Subcutaneous abdominal adipose tissue (tissue), 5 donors: ENCODE data around the gene SLC25A21.

Experiments used
- H3K27ac ChIP-seq: one replicate; pipeline ENCODE4 v1.7.0; 2013; ENCODE audit warnings: low read depth, mild to moderate bottlenecking, inconsistent platforms, low read length, moderate library complexity
- H3K27me3 ChIP-seq, 5 donors: one replicate each; pipeline ENCODE4 v1.7.0; 2013; ENCODE audit warnings: low read length in 5 of 5, inconsistent platforms in 1 of 5; ENCODE audit not compliant: control insufficient read depth in 5 of 5, insufficient read depth in 4 of 5
- H3K36me3 ChIP-seq, 5 donors: one replicate each; pipeline ENCODE4 v1.7.0; 2013; ENCODE audit warnings: low read length in 5 of 5; ENCODE audit not compliant: control insufficient read depth in 5 of 5, insufficient read depth in 5 of 5
- H3K4me1 ChIP-seq, 5 donors: one replicate each; pipeline ENCODE4 v1.7.0; 2013; ENCODE audit warnings: low read length in 5 of 5, mild to moderate bottlenecking in 3 of 5, moderate library complexity in 1 of 5; ENCODE audit not compliant: control insufficient read depth in 5 of 5, insufficient read depth in 5 of 5
- H3K4me3 ChIP-seq, 5 donors: one replicate each; pipeline ENCODE4 v1.7.0; 2013; ENCODE audit warnings: low read length in 5 of 5, low read depth in 1 of 5
- H3K9ac ChIP-seq, 5 donors: one replicate each; pipeline ENCODE4 v1.7.0; 2013; ENCODE audit warnings: low read length in 5 of 5, mild to moderate bottlenecking in 4 of 5, moderate library complexity in 3 of 5
- H3K9me3 ChIP-seq, 5 donors: one replicate each; pipeline ENCODE4 v1.7.0; 2013; ENCODE audit warnings: low read length in 5 of 5; ENCODE audit not compliant: control insufficient read depth in 5 of 5
- donor health status: healthy.
- donor health status: healthy.
- donor health status: healthy.
- donor health status: healthy.
- donor health status: healthy.

The SLC25A21 gene

GRCh38 chr14:36720657-36721056 is 451.7 kb downstream of the SLC25A21 start:
- no peak overlapping the region for H3K4me3 ChIP-seq
- H3K4me1 ChIP-seq, result no peaks in the 10 kb centered on the region
- H3K9ac ChIP-seq, result no peak overlapping the region
- peaks cover 0 to 2% (median 0%) of the 10 kb centered on the region in 5 donors for H3K27me3 ChIP-seq
- H3K9me3 ChIP-seq, result no peaks in the 10 kb centered on the region
- no peak overlapping the region for H3K27ac ChIP-seq
- no peaks in the 10 kb centered on the region for H3K36me3 ChIP-seq

DNA sequence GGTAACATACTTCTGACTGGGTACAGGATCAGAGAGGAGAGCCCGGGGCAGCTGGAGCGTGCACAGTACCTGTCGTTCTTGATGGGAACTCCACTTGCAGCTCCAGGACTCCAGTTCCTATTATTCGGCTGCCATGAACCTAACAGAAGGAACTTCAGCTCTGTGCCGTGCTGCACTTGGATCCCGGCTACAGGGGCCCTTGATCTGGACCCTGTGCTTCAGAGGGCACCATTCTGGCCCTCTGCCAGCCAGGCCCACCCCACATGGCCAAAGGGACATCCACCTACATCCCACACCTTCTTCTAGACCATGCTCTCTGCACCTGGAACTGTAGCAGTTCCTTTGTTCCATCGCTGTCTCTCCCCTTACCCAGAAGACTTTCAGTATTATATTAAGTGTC is 452.6 kb downstream of the SLC25A21 start:
- no peaks in the 10 kb centered on the region for H3K4me1 ChIP-seq
- no peaks in the 10 kb centered on the region for H3K36me3 ChIP-seq
- no peaks in the 10 kb centered on the region for H3K9me3 ChIP-seq
- no peak overlapping the region for H3K27ac ChIP-seq
- no peak overlapping the region for H3K9ac ChIP-seq
- peaks cover 0 to 2% (median 0%) of the 10 kb centered on the region in 5 donors for H3K27me3 ChIP-seq
- no peak overlapping the region for H3K4me3 ChIP-seq

GRCh38 chr14:36718216-36718615 is 454.2 kb downstream of the SLC25A21 start:
- Histone ChIP-seq H3K4me3 (no peak overlapping the region), H3K36me3 (no peaks in the 10 kb centered on the region), H3K27ac (no peak overlapping the region), H3K4me1 (no peaks in the 10 kb centered on the region), H3K27me3 (peaks cover 0 to 2% (median 0%) of the 10 kb centered on the region in 5 donors), H3K9ac (no peak overlapping the region), H3K9me3 (no peaks in the 10 kb centered on the region)

GRCh38 chr14:36717363-36717762 is 455.0 kb downstream of the SLC25A21 start:
- peaks cover 0 to 2% (median 0%) of the 10 kb centered on the region in 5 donors for H3K27me3 ChIP-seq
- no peak overlapping the region for H3K27ac ChIP-seq
- H3K9ac ChIP-seq, result no peak overlapping the region
- H3K4me3 ChIP-seq, result no peak overlapping the region
- no peaks in the 10 kb centered on the region for H3K36me3 ChIP-seq
- H3K9me3 ChIP-seq, result no peaks in the 10 kb centered on the region
- H3K4me1 ChIP-seq, result no peaks in the 10 kb centered on the region

DNA sequence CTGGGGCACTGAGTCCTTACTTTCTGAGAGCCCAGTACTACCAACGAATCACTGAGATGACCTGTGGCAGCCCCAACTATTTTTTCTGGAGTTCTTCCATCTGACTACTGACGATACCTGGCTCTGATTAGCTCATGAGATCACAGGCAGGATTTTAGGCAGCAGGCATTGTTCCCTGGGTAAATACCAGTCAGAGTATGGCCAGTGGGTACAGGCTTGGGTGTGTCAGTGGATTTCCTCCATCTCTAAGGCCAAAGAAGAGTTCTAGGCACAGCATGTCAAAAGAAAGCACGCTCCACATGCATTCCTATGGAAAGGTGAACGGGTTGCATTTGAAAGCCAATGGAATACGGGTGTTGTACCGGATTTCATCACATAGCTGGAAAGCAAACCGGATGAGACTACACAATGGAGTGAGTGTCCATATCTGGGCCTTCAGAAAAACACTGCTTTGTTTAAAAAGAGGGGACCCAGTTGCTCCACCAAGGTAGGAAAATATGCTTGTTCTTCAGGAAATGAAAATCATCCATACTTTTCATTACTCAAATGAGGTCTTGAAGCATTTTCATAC is 455.7 kb downstream of the SLC25A21 start:
- Histone ChIP-seq H3K9me3 (no peaks in the 10 kb centered on the region), H3K27me3 (peaks cover 0 to 2% (median 0%) of the 10 kb centered on the region in 5 donors), H3K36me3 (no peaks in the 10 kb centered on the region), H3K4me1 (no peaks in the 10 kb centered on the region), H3K4me3 (no peak overlapping the region), H3K27ac (no peak overlapping the region), H3K9ac (no peak overlapping the region)

DNA sequence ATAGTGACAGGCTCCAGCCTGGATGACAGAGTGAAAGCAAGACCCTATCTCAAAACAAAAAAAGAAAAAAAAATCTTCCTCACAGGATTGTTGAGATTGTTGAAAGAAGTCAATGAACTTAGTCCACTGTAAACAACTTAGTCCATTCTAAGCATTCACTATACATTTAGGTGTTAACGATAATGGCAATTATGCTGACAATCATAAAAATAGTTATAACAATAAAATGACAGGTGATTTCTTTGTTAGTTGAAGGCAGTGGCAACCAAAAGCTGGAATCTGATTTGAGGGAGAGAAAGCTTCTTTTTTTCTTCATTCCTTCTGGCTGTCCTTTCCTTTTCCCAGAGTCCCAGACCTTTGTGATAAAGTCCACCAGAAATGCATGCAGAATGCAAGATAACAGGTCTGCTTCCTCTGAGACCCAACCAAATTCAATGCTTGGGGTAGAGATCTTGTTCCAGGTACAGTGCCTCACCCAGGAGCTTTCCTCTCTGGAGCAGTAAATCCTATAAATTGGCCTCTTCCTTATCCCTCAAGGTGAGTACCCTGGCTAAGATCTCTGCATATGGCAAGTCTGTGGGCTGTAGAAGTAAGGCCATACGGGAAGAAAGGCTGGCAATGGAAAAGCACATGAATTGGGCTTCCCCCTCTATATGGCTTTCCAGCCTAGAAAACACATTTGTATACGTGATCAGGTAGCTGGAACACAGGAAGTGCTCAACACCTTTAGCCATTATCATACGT is 458.3 kb downstream of the SLC25A21 start:
- Histone ChIP-seq H3K9me3 (no peaks in the 10 kb centered on the region), H3K36me3 (no peaks in the 10 kb centered on the region), H3K9ac (no peak overlapping the region), H3K27ac (no peak overlapping the region), H3K4me1 (no peaks in the 10 kb centered on the region), H3K27me3 (no peaks in the 10 kb centered on the region), H3K4me3 (no peak overlapping the region)

DNA sequence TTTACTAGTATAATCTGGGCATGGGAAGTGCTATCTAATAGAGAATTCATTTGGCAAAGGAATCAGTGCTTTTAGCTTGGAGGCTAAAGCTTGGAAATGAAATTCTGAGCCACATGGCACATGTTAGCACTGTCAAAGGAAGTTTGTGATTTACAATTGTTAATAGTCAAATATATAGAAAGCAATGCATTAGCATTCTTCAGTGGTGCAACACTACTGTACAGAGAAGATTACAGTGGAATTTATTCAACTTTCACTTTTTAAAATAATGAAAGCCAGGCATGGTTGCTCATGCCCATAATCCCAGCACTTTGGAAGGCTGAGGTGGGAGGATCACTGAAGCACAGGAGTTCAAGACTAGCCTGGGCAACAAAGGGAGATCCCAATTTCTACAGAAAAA is 464.8 kb downstream of the SLC25A21 start:
- Histone ChIP-seq H3K9ac (no peak overlapping the region), H3K9me3 (no peaks in the 10 kb centered on the region), H3K27me3 (no peaks in the 10 kb centered on the region), H3K27ac (no peak overlapping the region), H3K36me3 (no peaks in the 10 kb centered on the region), H3K4me3 (no peak overlapping the region), H3K4me1 (no peaks in the 10 kb centered on the region)

DNA sequence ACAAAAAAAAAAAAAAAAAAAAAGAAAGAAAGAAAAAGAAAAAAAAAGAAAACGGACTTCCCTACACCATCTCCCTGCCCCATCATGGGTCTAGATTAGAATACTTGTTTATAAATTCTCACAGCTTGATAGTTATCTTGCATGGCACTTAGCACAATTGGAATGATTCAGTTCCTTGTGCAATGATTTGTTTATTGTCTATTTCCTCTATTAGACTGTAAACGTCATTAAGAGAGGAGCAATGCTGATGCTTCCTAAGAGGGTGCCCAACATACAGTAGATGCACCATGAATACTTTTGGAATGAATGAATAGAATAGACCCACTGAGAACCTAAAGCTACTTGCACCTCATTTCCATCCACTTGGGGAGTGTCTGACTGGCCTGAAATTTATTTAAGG is 469.9 kb downstream of the SLC25A21 start:
- Histone ChIP-seq H3K27ac (no peak overlapping the region), H3K4me1 (no peaks in the 10 kb centered on the region), H3K9me3 (no peaks in the 10 kb centered on the region), H3K27me3 (no peaks in the 10 kb centered on the region), H3K36me3 (no peaks in the 10 kb centered on the region), H3K4me3 (no peak overlapping the region), H3K9ac (no peak overlapping the region)

DNA sequence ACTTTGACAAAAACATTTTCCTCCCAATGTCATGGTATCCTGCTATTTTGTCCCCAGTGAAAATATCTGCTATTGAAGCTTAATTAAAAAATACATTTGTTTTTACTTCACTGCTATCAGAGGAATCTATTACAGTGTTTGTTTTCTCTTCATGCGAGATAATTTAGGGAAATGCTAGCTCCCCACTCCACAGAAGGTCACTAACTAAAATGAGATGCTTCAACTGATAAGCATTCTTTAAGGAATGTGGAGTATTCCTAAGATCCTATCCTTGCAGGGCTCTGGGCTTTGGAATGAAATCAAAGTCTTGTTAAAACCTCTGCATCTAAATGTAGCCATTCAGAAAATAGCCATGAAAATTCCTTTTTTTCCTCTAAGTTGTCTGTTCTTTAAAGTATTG is 471.3 kb downstream of the SLC25A21 start:
- Histone ChIP-seq H3K4me3 (no peak overlapping the region), H3K27ac (no peak overlapping the region), H3K9me3 (no peaks in the 10 kb centered on the region), H3K36me3 (no peaks in the 10 kb centered on the region), H3K4me1 (no peaks in the 10 kb centered on the region), H3K27me3 (no peaks in the 10 kb centered on the region), H3K9ac (no peak overlapping the region)

DNA sequence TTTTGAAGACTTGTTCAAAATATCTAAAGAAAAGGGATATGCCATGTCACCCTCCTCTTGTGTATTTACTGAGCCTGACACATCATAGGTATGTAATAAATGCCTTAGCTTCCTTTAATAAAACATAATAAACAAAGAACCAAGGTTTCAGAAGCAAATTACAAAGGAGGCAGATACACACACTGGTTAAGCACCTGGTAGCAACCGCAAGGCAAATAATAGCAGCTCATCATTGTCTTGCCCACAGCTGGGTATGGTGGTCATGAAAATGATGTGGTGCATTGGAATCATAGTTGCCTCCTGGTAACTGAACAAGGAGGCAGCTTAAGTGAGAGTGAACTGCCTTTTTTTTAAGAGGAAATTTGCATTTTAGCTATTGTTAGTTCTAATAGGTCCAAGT is 471.8 kb downstream of the SLC25A21 start:
- no peaks in the 10 kb centered on the region for H3K4me1 ChIP-seq
- H3K27ac ChIP-seq, result no peak overlapping the region
- H3K4me3 ChIP-seq, result no peak overlapping the region
- no peaks in the 10 kb centered on the region for H3K9me3 ChIP-seq
- H3K36me3 ChIP-seq, result no peaks in the 10 kb centered on the region
- no peaks in the 10 kb centered on the region for H3K27me3 ChIP-seq
- no peak overlapping the region for H3K9ac ChIP-seq
